Measurements from ENCODE around the gene CBX7. TPM values are rescaled to one million over a fixed set of nuclear protein-coding genes. Genes with fewer than 3 reads are reported as not detected.
A peak's percentile ranks its signal among the peaks of the same experiment; 100 is the strongest.

CBX7 gene
- total and polyA plus RNA-seq, 7 donors: 12.2 to 52.9 (median 38.8) TPM

DNA sequence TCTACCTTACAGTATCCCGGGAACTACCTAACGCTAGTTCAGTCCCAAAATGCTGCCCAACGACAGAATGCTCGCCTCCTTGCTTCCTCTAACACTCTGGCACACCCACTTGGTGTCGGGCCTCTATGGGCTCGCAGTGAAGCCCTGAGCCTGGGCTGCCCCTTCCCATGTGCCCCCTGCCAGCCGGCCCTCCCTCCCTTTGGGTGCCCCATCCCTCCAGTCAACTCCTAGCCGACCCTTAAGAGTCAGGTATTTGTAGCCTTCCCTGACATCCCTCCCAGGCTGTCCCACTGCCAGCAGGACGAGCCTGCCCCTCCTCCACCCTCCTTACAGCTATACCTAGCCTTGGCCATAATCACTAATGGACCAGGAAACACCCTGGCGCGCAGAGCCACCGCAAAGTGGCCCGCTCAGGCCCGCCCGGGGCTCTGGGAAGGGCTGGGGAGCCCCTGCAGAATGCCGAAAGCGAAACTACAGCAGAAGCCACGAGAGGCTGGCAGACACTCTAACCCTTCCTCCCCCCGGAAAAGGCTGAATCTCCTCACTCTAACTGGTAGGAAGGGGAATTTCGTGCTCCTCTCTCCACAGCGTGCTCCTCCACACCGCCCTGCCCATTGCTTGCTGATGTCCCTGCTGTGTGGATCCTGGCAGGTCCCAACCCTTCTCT, 8.2 kb downstream of the CBX7 start:
- TF ChIP-seq, protein P1, sequence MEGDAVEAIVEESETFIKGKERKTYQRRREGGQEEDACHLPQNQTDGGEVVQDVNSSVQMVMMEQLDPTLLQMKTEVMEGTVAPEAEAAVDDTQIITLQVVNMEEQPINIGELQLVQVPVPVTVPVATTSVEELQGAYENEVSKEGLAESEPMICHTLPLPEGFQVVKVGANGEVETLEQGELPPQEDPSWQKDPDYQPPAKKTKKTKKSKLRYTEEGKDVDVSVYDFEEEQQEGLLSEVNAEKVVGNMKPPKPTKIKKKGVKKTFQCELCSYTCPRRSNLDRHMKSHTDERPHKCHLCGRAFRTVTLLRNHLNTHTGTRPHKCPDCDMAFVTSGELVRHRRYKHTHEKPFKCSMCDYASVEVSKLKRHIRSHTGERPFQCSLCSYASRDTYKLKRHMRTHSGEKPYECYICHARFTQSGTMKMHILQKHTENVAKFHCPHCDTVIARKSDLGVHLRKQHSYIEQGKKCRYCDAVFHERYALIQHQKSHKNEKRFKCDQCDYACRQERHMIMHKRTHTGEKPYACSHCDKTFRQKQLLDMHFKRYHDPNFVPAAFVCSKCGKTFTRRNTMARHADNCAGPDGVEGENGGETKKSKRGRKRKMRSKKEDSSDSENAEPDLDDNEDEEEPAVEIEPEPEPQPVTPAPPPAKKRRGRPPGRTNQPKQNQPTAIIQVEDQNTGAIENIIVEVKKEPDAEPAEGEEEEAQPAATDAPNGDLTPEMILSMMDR (IDR thresholded peaks at IDR 0.05): no peak
- peak overlapping the region; percentile 98 for H3K4me3 ChIP-seq
- no peaks in the 10 kb centered on the region for H3K9me3 ChIP-seq
- DNase-seq (peak in 1 of 2 donors; percentile 50), ATAC-seq (peak in 1 of 4 donors; percentile 1)
- 19 to 26% (median 23%) methylated on average over 22 of the region's 22 CpGs for WGBS, 3 donors
- H3K27me3 ChIP-seq (ENCODE audit: insufficient read depth in 3 of 3, low read length in 2 of 3): no peaks in the 10 kb centered on the region
- peaks cover 37% of the 10 kb centered on the region for H3K4me1 ChIP-seq
- peak overlapping the region; percentile 92 for H3K27ac ChIP-seq
- intact Hi-C loops (cut with DNase I): no loop called here
- H3K36me3 ChIP-seq (ENCODE audit: insufficient read depth in 1 of 2, low read depth in 1 of 2): peaks cover 0 to 31% of the 10 kb centered on the region in 2 donors

DNA sequence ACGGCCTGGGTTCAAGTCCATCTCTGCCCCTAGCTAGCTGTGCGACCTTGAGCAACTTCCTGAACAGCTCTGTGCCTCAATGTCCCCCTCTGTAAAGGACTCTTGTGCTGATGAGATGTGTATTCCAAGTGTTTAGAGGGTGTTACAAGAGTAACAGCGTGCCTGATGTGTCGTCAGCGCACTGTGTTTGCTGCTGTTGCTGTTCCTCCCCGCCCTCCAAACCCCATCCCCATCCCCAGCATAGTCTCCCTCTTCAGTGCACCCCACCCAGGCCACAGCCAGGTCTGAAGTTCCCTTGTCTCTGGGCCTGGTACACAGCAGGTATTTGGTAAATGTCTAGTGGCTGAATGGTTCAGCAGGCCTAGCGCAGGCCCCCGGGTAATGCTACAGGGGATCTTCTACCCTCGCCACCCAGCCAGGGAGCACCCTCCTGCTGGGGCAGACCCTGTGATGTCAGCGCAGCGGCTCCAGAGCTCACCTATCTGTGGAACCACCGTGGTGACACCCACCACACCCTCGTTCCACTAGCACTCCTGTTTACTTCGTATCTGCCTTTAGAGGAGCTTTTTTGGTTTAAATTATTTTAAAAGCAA, 10.3 kb downstream of the CBX7 start:
- H3K4me3 ChIP-seq: no peak overlapping the region
- DNase-seq: no peak
- H3K36me3 ChIP-seq (ENCODE audit: insufficient read depth in 1 of 2, low read depth in 1 of 2): peaks cover 0 to 28% of the 10 kb centered on the region in 2 donors
- no peaks in the 10 kb centered on the region for H3K27me3 ChIP-seq (ENCODE audit: insufficient read depth in 3 of 3, low read length in 2 of 3)
- TF ChIP-seq, protein P1 (IDR thresholded peaks at IDR 0.05): no peak
- H3K4me1 ChIP-seq: peaks cover 23% of the 10 kb centered on the region
- no peak overlapping the region for H3K27ac ChIP-seq
- WGBS, 3 donors: 86 to 95% (median 90%) methylated on average over 14 of the region's 14 CpGs
- no peaks in the 10 kb centered on the region for H3K9me3 ChIP-seq
- intact Hi-C loops (cut with DNase I): no loop called here
- ATAC-seq: no peak

DNA sequence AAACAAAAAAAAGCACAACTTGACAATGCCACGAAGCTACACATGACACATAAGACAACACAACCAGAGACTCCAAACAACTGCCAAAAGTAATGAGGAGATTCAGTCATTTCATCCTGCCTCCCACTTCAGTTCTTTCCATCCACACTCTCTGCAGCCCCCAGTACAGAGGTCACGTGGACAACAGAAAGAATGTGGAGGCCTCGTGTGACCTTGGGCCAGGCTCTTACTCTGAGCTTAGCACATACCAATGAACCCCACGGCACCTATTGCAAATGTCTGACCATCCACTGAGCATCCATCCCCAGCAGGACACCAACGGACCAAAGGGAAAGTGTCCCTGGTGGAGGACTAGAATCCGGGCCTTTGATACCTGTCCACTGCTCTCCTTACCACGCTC, 12.5 kb downstream of the CBX7 start:
- Histone ChIP-seq H3K27ac (no peak overlapping the region), H3K27me3 (ENCODE audit: insufficient read depth in 3 of 3, low read length in 2 of 3) (no peaks in the 10 kb centered on the region), H3K9me3 (no peaks in the 10 kb centered on the region), H3K36me3 (ENCODE audit: insufficient read depth in 1 of 2, low read depth in 1 of 2) (peaks cover 0 to 28% of the 10 kb centered on the region in 2 donors), H3K4me1 (peaks cover 11% of the 10 kb centered on the region), H3K4me3 (no peak overlapping the region)
- DNase-seq (no peak), ATAC-seq (no peak)
- intact Hi-C loops (cut with DNase I): loop anchor here in 1 of 2 donors (1.0 kb wide), 1 partner anchor 29 kb away; no protein-coding TSS in a partner anchor
- TF ChIP-seq, protein P1 (IDR thresholded peaks at IDR 0.05): no peak
- 65 to 83% (median 79%) methylated on average over 7 of the region's 7 CpGs for WGBS, 3 donors

DNA sequence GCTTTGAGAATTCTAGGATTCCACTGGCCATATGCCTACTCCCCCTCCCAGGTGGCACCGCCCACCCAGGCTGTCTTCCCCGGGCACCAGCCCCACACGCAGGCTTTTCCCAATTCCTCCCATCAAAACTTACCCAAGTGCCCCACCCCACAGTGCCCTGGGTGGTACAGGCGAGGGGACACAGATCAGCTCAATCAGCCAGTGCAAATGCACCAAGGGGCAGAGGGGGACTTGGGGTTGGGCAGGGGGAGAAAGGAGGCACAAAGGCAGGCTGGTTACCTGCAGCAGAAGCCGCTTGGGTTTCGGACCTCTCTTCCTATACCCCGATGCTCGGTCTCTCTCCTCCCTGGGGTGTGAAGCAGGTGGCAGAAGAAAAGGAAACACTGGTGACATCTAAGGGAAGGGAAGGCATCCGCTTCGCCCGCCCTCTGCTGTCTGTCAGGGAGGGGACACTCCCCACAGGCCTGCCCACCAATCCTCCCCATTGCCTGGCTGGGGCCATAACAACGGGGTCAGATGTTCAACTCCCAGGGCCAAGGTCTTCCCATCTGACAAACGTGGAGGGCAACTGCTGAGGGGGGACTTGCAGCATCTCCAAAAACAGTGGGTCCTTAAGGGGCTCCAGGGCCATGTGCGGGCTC, 14.0 kb downstream of the CBX7 start:
- intact Hi-C loops (cut with DNase I): no loop called here
- H3K36me3 ChIP-seq (ENCODE audit: insufficient read depth in 1 of 2, low read depth in 1 of 2): peaks cover 0 to 39% of the 10 kb centered on the region in 2 donors
- H3K9me3 ChIP-seq: no peaks in the 10 kb centered on the region
- no peak for DNase-seq
- TF ChIP-seq, protein P1 (IDR thresholded peaks at IDR 0.05): no peak
- no peak overlapping the region for H3K4me3 ChIP-seq
- no peaks in the 10 kb centered on the region for H3K27me3 ChIP-seq (ENCODE audit: insufficient read depth in 3 of 3, low read length in 2 of 3)
- H3K27ac ChIP-seq: no peak overlapping the region
- no peaks in the 10 kb centered on the region for H3K4me1 ChIP-seq
- 78 to 84% (median 80%) methylated on average over 13 to 14 of the region's 14 CpGs for WGBS, 3 donors
- ATAC-seq: no peak

Measured in psoas muscle (tissue), 8 donors.